H1 (cell line): ENCODE measurements around the gene MTERF1. TPM values are rescaled to one million over a fixed set of nuclear protein-coding genes. Genes with fewer than 3 reads are reported as not detected.

Experiments used
- CTCF ChIA-PET: fragments of 300-600 bp; sonication (Branson Sonifier 250); formaldehyde crosslinking; loops from one replicate; lab custom pipeline; 2021; ENCODE audit not compliant: partially characterized antibody; lab: Charles Lee
- POLR2A ChIA-PET: fragments of 300-600 bp; sonication (Branson Sonifier 250); formaldehyde crosslinking; loops from one replicate; lab custom pipeline; 2021; ENCODE audit warnings: inconsistent platforms; ENCODE audit not compliant: partially characterized antibody; lab: Charles Lee
- DNase-seq, 2 experiments: peaks; one replicate each; pipeline versions ENCODE4 v3.0.0 to v3.0.0-alpha.2; 2010 to 2022; ENCODE audit warnings: low spot score in 2 of 2, low read depth in 1 of 2, mixed read lengths in 1 of 2
- FAIRE-seq: peaks from 2 replicates; lab custom pipeline; 2011; peaks lifted over from hg19 to GRCh38; lab: Jason Lieb, UNC
- H2AFZ ChIP-seq: 2 replicates; pipeline ENCODE4 v1.8.1; 2012; ENCODE audit warnings: low read length, inconsistent platforms
- H2AK5ac ChIP-seq: 2 replicates; pipeline ENCODE4 v1.6.1; 2013; ENCODE audit warnings: low read depth, low read length
- H2BK120ac ChIP-seq: replicated peaks from 2 replicates; pipeline ENCODE3; 2013; ENCODE audit warnings: low read depth, low read length, inconsistent platforms
- H2BK12ac ChIP-seq: 2 replicates; pipeline ENCODE4 v1.6.1; 2013; ENCODE audit warnings: low read depth, low read length
- H2BK15ac ChIP-seq: 2 replicates; pipeline ENCODE4 v1.6.1; 2013; ENCODE audit warnings: low read length
- H2BK20ac ChIP-seq: 2 replicates; pipeline ENCODE4 v1.6.1; 2013; ENCODE audit warnings: low read length
- H2BK5ac ChIP-seq: 2 replicates; pipeline ENCODE4 v1.6.1; 2013; ENCODE audit warnings: low read depth, low read length
- H3K14ac ChIP-seq: 2 replicates; pipeline ENCODE4 v1.6.1; 2013; ENCODE audit warnings: inconsistent platforms; ENCODE audit not compliant: insufficient read length
- H3K18ac ChIP-seq: 2 replicates; pipeline ENCODE4 v1.6.1; 2013; ENCODE audit warnings: low read length; ENCODE audit errors: extremely low read depth
- H3K23ac ChIP-seq: 2 replicates; pipeline ENCODE4 v1.6.1; 2013; ENCODE audit warnings: inconsistent platforms; ENCODE audit not compliant: insufficient read length
- H3K23me2 ChIP-seq: 2 replicates; pipeline ENCODE4 v1.6.1; 2013; ENCODE audit warnings: low read depth, low read length
- H3K27ac ChIP-seq: 2 replicates; pipeline ENCODE4 v1.6.1; 2011; ENCODE audit warnings: low read depth, low read length, inconsistent platforms
- H3K27me3 ChIP-seq, 4 experiments: replicated peaks in 1 of 4; 1 replicate in 1 of 4; 2 replicates in 3 of 4; pipeline versions ENCODE4 v1.6.1 to v1.8.1; 2011 to 2013; ENCODE audit warnings: low read length in 3 of 4, mild to moderate bottlenecking in 3 of 4, inconsistent platforms in 2 of 4, mixed read lengths in 2 of 4, moderate library complexity in 1 of 4; ENCODE audit not compliant: control insufficient read depth in 3 of 4, insufficient read depth in 3 of 4; ENCODE audit errors: extremely low read depth in 1 of 4
- H3K36me3 ChIP-seq, 4 experiments: 2 replicates each; pipeline versions ENCODE4 v1.6.1 to v1.8.1; 2011 to 2013; ENCODE audit warnings: mild to moderate bottlenecking in 4 of 4, low read length in 3 of 4, moderate library complexity in 2 of 4, control low read depth in 1 of 4, inconsistent platforms in 1 of 4; ENCODE audit not compliant: insufficient read depth in 4 of 4, control insufficient read depth in 2 of 4
- H3K4ac ChIP-seq: replicated peaks from 2 replicates; pipeline ENCODE3; 2013; ENCODE audit warnings: low read length, low read depth, mixed read lengths, inconsistent platforms; ENCODE audit not compliant: insufficient read length
- H3K4me1 ChIP-seq, 4 experiments: replicated peaks in 1 of 4; 1 replicate in 1 of 4; 2 replicates in 3 of 4; pipeline versions ENCODE4 v1.6.1 to v1.8.1; 2011 to 2013; ENCODE audit warnings: low read length in 3 of 4, inconsistent platforms in 2 of 4, mixed read lengths in 1 of 4; ENCODE audit not compliant: insufficient read depth in 4 of 4, control insufficient read depth in 3 of 4
- H3K4me2 ChIP-seq, 2 experiments: 2 replicates each; pipeline versions ENCODE4 v1.6.1 to v1.8.1; 2011 to 2013; ENCODE audit warnings: low read depth in 2 of 2, low read length in 2 of 2, control low read depth in 1 of 2, inconsistent platforms in 1 of 2, mild to moderate bottlenecking in 1 of 2; ENCODE audit not compliant: insufficient read depth in 1 of 2
- H3K4me3 ChIP-seq, 4 experiments: fragments of 200-600, 300-600 bp in 1 of 4; sonication (generic), shearing (Covaris generic), sonication (Bioruptor Twin) in 1 of 4; 2 replicates each; pipeline versions ENCODE4 v1.5.1 to v1.8.1; 2011 to 2016; ENCODE audit warnings: low read length in 4 of 4, low read depth in 3 of 4, control low read depth in 2 of 4, inconsistent platforms in 2 of 4, mild to moderate bottlenecking in 2 of 4, mixed read lengths in 1 of 4, moderate library complexity in 1 of 4; ENCODE audit not compliant: insufficient read depth in 2 of 4; ENCODE audit errors: extremely low read depth in 1 of 4
- H3K56ac ChIP-seq: replicated peaks from 2 replicates; pipeline ENCODE3; 2013; ENCODE audit warnings: low read depth, mild to moderate bottlenecking, mixed read lengths, low read length, inconsistent platforms; ENCODE audit not compliant: insufficient read length
- H3K79me1 ChIP-seq: 2 replicates; pipeline ENCODE4 v1.6.1; 2013; ENCODE audit warnings: low read depth, low read length, control low read depth
- H3K79me2 ChIP-seq, 2 experiments: 2 replicates each; pipeline versions ENCODE4 v1.6.1 to v1.8.1; 2012 to 2013; ENCODE audit warnings: low read length in 2 of 2, mild to moderate bottlenecking in 2 of 2, inconsistent platforms in 1 of 2; ENCODE audit not compliant: insufficient read depth in 2 of 2, control insufficient read depth in 1 of 2
- H3K9ac ChIP-seq, 4 experiments: replicated peaks in 1 of 4; 1 replicate in 1 of 4; 2 replicates in 3 of 4; pipeline versions ENCODE4 v1.6.1 to v1.8.1; 2011 to 2013; ENCODE audit warnings: low read depth in 3 of 4, low read length in 3 of 4, control low read depth in 2 of 4, mild to moderate bottlenecking in 2 of 4, moderate library complexity in 2 of 4, inconsistent platforms in 1 of 4; ENCODE audit errors: extremely low read depth in 1 of 4
- H3K9me3 ChIP-seq, 2 experiments: 2 replicates each; pipeline versions ENCODE4 v1.6.1 to v1.8.1; 2012 to 2013; ENCODE audit warnings: mild to moderate bottlenecking in 2 of 2, moderate library complexity in 2 of 2, control low read depth in 1 of 2, inconsistent platforms in 1 of 2, low read depth in 1 of 2, low read length in 1 of 2, mixed read lengths in 1 of 2; ENCODE audit not compliant: insufficient read depth in 2 of 2
- H4K20me1 ChIP-seq, 2 experiments: replicated peaks in 1 of 2; 2 replicates each; pipeline versions ENCODE3 to v1.8.1; 2011 to 2013; ENCODE audit warnings: inconsistent platforms in 2 of 2, low read length in 2 of 2, mild to moderate bottlenecking in 1 of 2; ENCODE audit not compliant: insufficient read depth in 2 of 2, control insufficient read depth in 1 of 2
- H4K5ac ChIP-seq: 2 replicates; pipeline ENCODE4 v1.6.1; 2013; ENCODE audit warnings: low read length, low read depth, mixed read lengths, inconsistent platforms; ENCODE audit not compliant: insufficient read length
- H4K8ac ChIP-seq: 2 replicates; pipeline ENCODE4 v1.8.0; 2013; ENCODE audit warnings: mild to moderate bottlenecking, moderate library complexity, low read length, inconsistent platforms; ENCODE audit not compliant: insufficient read depth; ENCODE audit errors: extremely low read depth
- H4K91ac ChIP-seq: replicated peaks from 2 replicates; pipeline ENCODE3; 2013; ENCODE audit warnings: low read length, mixed read lengths, inconsistent platforms; ENCODE audit not compliant: insufficient read length
- CREB1 ChIP-seq: IDR thresholded peaks from 2 replicates; pipeline ENCODE4 v1.6.1; 2012; ENCODE audit warnings: inconsistent platforms
- HDAC6 ChIP-seq: IDR thresholded peaks from one replicate; pipeline ENCODE4 v1.7.1; 2012; ENCODE audit warnings: low read depth, mild to moderate bottlenecking, inconsistent platforms, low read length, moderate library complexity
- RBBP5 ChIP-seq: IDR thresholded peaks from 2 replicates; pipeline ENCODE4 v1.7.1; 2012; ENCODE audit warnings: low read depth, mild to moderate bottlenecking, inconsistent platforms, low read length, moderate library complexity, borderline replicate concordance
- SP2 ChIP-seq: IDR thresholded peaks from 2 replicates; pipeline ENCODE4 v1.6.1; 2012; ENCODE audit warnings: mild to moderate bottlenecking, low read length, inconsistent platforms
- SP4 ChIP-seq: IDR thresholded peaks from 2 replicates; pipeline ENCODE4 v1.6.1; 2012; ENCODE audit warnings: low read length, inconsistent platforms
- WGBS, 2 experiments: shearing (Covaris generic) in 1 of 2; methylation state at CpG; one replicate each; pipeline versions ENCODE4 v1.1.6 to v1.1.7; 2013 to 2015; ENCODE audit warnings: low lambda C conversion rate in 2 of 2, mixed read lengths in 2 of 2, inconsistent platforms in 1 of 2, low coverage in 1 of 2, missing lambda C conversion rate in 1 of 2; ENCODE audit not compliant: insufficient replicate concordance in 2 of 2, insufficient coverage in 1 of 2, insufficient read length in 1 of 2; ENCODE audit errors: extremely low coverage in 1 of 2, missing lambda C conversion rate in 1 of 2; 5-methylcytosine and 5-hydroxymethylcytosine counted together
- polyA plus RNA-seq, 7 experiments: library from polyadenylated mRNA; depleted of rRNA in 3 of 7; stranded (reverse) in 5 of 7; unstranded in 2 of 7; fragments of >200 nt in 5 of 7; fragments of 200-250 nt in 2 of 7; gene quantifications; 1 replicate in 5 of 7; 2 replicates in 1 of 7; 4 replicates in 1 of 7; pipeline versions ENCODE4 v1.2.1 to v1.2.3, GENCODE V29; 2011 to 2013; ENCODE audit warnings: missing spikeins in 2 of 7, mixed read lengths in 2 of 7
- total RNA-seq: library from RNA; stranded (reverse); fragmentation: NEBNext Ultra II Directional; extraction: Animal tissue kit (Norgen Biotek cat#: 25700); gene quantifications from 2 replicates; pipeline ENCODE4 v1.2.1, GENCODE V29; 2021
- TF ChIP-seq, protein P1 (sequence below): IDR thresholded peaks from 2 replicates; pipeline ENCODE4 v1.6.1; 2012; ENCODE audit warnings: low read length, inconsistent platforms

MTERF1 gene
- total and polyA plus RNA-seq, 2 of the 8 experiments (the other 6 are each of a cell fraction or from before 2014, with no cell fraction given): 4.5 to 12.6 TPM

DNA sequence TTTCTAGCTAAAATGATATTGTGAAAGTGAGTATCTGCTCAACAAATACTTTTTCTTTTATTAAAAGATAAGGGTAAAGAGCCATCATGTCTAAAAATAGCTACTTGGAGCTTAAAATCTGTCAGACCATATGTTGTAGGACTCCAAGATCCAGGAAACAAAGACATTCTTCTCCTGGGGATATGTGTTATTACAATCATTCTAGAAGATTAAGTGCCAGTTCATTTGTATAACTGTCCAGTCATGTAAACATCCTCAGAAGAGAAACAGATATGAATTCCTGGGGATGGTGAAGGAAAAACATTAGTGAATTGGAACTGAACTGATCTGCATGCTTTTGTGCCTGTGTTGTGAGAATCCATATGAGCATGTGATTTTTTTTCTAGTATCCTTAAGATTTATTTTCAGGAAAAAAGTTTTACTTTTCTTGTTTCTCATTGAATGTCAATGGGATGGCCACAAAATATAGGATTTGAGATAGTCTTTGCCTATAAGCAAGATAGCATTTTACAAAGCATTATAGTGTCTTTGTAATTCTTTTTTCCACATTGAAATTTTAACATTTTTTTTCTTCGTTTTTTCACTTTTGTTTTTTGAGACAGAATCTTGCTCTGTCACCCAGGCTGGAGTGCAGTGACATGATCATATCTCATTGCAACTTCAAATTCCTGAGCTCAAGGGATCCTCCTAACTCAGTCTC, 14.4 kb upstream of the MTERF1 start:
- Histone ChIP-seq H2AK5ac (no peak overlapping the region), H3K56ac (no peak overlapping the region), H3K4me3 (no peak overlapping the region), H2BK15ac (no peak overlapping the region), H4K91ac (no peak overlapping the region), H4K5ac (no peak overlapping the region), H2BK12ac (no peak overlapping the region), H3K79me1 (no peaks in the 10 kb centered on the region), H2BK20ac (no peak overlapping the region), H3K9me3 (peaks cover 1 to 2% of the 10 kb centered on the region in 2 experiments; a peak in 3 of 4 replicates), H3K9ac (no peak overlapping the region), H3K79me2 (no peaks in the 10 kb centered on the region), H4K8ac (no peak overlapping the region), H3K27ac (no peak overlapping the region), H3K23ac (no peak overlapping the region), H2BK120ac (no peak overlapping the region), H3K23me2 (no peaks in the 10 kb centered on the region), H3K4me2 (no peak overlapping the region), H2AFZ (no peak overlapping the region), H3K14ac (no peak overlapping the region), H2BK5ac (no peak overlapping the region), H3K4me1 (no peaks in the 10 kb centered on the region), H3K36me3 (no peaks in the 10 kb centered on the region), H4K20me1 (no peaks in the 10 kb centered on the region), H3K18ac (no peak overlapping the region), H3K27me3 (no peaks in the 10 kb centered on the region), H3K4ac (no peak overlapping the region)
- DNase-seq: no peak
- 76% methylated on average over 1 of the region's 1 CpG; no CpG with 5 or more reads in 1 of the 2 experiments for WGBS, 2 experiments
- ChIA-PET POLR2A (no interaction called here), CTCF (interaction anchor here (0.5 to 1.3 kb wide), 3 partner anchors 15 to 529 kb away, joined by 3 to 5 read pairs (median 3); partner anchors contain the start of gene MTERF1)
- no peak for TF ChIP-seq RBBP5
- no peak for TF ChIP-seq HDAC6
- no peak for TF ChIP-seq CREB1
- TF ChIP-seq SP2: no peak
- TF ChIP-seq SP4: no peak
- TF ChIP-seq, protein P1, sequence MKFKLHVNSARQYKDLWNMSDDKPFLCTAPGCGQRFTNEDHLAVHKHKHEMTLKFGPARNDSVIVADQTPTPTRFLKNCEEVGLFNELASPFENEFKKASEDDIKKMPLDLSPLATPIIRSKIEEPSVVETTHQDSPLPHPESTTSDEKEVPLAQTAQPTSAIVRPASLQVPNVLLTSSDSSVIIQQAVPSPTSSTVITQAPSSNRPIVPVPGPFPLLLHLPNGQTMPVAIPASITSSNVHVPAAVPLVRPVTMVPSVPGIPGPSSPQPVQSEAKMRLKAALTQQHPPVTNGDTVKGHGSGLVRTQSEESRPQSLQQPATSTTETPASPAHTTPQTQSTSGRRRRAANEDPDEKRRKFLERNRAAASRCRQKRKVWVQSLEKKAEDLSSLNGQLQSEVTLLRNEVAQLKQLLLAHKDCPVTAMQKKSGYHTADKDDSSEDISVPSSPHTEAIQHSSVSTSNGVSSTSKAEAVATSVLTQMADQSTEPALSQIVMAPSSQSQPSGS: no peak
- FAIRE-seq: no peak
